GM18498 (cell line): ENCODE data around the gene MESD.

Experiments
- ATAC-seq: cut with Tn5 transposase; IDR thresholded peaks from one replicate; pipeline ENCODE4 v1.9.1; 2021; ENCODE audit warnings: mild to moderate bottlenecking, moderate library complexity; ENCODE audit not compliant: unreplicated experiment

MESD gene

GRCh38 chr15:80989518-80990478 lies at the start of gene MESD:
TSS of gene MESD (minus strand) at chr15:80989819. CDS start at chr15:80989791, 28 bp downstream.
- ATAC-seq = peak; percentile 98

DNA sequence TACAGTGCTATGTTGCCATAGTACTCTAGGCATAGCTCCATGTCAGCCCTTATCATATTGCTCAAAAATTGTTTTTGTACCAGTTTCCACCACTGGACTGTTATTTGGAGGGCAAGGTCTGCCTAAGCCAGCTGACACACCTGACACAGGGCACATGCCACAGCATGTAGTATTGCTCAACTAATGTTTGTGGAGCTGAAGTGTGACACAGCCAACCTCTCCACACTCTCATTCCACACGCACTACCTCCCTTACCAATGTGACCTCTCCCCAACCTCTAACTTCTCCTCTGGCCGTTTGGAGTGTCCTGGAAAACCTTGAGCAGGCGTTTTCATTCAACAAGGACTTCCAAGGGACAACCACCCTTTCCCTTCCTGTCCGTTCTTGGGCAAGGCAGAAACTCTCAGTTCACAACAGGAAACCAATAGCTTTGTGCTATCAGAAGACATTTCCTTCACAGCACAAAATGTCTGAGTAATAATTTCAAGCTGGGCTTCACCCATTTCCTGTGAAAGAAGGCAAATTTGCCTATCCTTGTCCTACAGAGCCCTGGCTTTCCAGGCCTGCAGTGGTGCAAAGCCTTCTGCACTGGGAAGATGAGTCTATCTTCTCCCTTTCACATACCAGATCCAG lies 49.5 kb upstream of the MESD start:
- ATAC-seq = no peak

DNA sequence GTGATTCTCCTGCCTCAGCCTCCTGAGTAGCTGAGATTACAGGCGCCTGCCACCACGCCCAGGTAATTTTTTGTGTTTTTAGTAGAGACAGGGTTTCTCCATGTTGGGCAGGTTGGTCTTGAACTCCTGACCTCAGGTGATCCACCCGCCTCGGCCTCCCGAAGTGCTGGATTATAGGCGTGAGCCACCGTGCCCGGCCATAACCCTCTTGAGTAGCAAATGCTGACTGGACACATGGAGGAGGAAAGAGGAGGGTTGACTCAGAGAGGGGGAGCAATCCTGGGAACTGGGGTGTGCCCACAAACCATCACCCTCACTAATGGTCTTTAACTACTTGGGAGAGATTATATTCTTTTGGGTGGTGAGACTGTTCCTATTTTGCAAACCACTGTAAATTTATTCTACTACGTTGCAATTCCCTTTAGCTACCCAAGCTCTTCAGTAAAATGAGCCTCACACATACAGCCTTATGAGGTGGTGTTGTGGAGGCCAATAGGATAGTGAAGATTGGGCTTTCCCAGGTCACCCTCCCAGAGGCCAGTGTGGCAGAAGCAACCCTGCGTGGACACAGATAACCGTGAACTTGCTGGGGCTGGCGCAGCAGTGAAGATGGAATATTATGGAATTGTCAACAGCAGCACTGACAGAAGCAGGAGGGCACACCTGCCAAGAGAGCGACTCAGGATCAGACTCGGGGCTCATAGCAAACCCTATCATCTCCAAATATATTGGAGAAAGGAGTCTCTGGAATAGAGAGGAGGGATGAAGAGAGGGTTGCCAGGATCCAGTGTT lies 48.5 kb upstream of the MESD start:
- ATAC-seq = no peak

DNA sequence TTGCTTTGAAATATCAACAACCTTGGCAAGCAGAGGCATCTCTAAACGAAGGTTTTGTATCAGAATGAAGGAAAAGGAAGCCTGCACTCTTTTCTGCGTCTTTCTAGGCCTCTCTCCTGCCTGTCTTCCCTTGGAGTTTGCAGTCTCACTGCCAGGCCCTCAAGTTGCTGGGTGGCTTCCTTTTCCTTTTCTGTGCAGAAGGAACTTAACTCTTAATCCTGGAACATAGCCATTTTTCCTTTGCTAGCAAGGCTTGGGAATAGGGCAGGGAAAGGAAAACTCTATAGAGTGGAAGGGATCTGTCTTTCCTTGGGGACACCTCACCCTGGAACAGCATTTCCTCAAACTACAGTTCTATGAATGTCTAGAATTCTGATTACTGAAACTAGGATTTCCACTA lies 43.9 kb upstream of the MESD start:
- ATAC-seq = no peak

DNA sequence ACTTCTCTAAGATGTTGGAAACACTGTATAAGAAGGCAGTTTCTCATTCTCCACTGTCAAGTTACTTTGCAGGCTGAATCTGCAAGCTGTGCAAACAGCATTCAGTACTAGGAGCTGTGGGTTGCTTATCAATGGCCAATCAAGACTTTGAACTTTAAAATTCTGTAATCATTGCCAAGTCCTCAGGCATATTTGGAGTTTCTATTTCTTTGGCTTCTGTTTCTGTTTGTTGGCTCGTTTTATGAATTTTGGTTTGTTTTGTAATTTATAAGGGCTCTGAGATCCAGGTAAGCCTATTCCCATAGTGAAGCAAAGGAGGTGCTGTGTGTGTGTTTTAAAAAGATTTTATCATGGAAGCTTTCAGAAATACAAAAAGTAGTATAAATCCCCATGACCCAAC lies 43.2 kb upstream of the MESD start:
- ATAC-seq = no peak

DNA sequence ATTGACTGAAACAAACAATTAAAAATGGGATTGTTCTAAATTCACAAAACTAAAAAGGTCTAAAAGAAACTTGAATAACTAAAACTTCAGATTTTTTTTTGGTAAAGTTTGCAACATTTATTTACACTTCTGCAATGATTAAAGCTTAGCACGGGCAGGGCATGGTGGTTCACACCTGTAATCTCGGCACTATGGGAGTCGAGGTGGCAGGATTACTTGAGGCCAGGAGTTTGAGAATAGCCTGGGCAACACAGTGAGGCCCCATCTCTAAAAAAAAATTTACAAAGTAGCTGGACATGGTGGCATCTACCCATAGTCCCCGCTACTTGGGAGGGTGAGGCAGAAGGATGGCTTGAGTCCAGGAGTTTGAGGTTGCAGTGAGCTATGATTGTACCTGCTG lies 42.7 kb upstream of the MESD start:
- no peak for ATAC-seq

GRCh38 chr15:81031203-81031602 lies 41.6 kb upstream of the MESD start:
- ATAC-seq = no peak

DNA sequence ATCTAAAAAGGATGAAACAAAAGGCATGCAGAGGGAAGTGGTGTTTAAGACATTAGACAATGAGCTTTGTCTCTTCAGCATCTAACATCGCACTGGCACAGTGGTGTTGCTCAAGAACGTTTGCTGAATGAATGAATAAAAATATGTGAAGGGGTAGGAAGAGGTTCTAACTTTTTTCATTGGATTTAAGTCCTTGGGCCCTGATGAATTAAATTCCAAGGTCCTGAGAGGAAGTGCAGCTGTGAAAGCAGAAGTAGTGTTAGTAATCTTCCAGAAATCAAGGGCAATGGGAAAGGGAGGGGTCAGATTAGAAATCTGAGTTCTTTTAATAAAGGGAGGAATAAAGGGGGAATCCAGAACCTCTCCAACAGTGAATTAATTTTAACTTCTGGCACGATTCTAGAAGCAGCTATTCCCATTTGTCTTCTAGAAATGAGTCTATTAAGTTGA lies 40.7 kb upstream of the MESD start:
- ATAC-seq = no peak

DNA sequence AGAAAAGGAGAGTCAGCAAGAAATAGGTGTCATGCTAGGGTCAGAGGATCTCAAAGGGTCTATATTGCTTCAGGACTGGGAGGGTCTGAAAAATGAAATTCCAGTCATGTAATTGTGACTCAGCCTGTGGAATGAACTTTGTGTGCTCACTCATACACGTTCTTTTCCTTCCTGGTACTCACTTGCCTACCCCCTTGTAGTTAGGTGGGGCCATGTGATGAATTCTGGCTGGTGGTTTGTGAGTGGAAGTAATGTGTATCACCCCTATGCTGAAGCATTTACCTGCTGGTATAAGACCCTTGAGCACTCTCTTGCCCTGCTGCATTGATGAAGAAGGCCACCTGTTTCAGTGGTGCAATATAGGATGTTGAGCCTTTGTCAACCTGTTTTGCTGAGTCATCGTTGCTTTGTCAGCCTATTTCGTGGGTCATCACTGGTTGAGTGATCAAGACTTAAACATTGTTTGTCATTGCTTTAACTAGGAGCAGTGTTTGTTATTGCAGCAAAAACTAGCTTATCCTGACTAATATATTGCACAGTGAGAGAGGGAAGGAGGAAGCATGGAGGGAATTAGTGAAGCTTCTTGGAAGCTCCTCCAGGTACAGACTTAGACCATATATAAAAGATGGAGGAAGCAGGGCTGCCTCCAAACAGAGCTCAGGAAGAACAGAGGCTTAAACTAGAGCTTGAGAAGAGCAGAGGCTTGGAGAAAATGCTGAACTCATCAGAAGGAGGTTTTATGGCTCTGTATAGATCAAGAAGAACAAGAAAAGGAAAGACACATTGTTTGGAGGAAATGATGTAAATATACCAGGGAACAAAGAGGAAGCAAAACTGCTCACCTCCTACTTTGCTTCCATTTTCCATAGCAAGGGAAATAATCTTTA lies 40.0 kb upstream of the MESD start:
- no peak for ATAC-seq

DNA sequence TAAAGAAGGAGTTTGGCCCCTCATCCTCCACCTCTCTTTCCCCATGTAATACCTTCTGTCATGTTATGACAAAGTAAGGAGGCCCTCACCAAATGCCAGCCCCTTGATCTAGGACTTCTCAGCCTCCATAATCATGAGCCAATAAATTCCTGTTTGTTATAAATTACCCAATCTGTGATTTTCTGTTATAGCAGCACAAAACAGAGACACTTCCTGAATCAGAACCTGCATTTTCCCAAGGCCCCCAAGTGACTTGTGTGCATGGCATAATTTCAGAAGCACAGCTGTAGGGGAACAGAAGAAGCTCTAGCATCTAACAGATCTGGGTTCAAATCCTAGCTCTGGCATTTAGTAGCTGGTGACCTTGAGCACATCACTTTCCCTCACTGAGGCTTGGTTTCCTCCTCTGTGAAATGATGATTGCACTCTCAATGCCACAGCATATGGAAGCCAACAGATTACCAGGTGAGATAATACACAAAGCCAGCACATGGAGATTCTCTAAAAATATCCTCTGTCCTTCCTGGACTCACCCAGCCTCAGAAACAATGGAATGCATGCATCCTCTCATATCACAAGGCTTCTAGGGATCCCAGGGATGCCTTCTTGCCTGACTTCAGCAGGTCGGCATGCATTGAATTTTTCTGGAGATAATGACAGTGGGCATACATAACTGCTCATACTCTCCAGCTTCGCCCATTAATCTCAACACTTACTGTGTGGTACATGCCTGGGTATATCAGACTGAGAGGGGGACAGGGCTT lies 37.4 kb upstream of the MESD start:
- no peak for ATAC-seq

DNA sequence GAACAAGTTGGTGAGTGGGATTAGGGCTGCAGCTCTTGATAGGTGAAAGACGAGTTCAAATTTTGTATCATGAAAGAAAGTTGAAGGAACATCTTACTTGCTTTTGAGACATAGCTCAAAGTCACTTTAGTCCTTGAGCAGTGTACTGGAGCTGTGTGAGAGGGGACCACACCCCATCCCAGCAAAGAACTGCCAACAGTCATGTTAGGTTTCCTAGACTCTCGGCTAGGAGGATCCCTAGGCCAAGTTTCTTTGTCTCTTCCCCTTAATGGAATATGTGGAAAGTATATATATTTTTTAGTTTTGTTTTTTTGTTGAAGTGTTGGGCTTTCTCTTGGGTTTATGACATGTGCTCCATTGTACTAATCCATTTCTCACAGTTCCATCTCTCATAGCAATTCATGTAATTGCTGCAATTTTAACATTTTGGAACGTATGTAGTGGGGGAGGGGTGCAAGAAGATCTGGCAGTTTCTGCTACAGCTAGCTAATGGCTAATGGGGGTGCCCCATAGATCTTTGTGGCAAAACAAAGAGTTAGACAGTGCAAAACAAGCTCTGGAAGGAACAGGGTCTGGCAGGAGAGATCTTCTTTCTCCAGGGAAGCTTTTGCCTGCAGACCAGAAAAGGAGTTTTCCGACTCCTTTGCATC lies 36.2 kb upstream of the MESD start:
- no peak for ATAC-seq

DNA sequence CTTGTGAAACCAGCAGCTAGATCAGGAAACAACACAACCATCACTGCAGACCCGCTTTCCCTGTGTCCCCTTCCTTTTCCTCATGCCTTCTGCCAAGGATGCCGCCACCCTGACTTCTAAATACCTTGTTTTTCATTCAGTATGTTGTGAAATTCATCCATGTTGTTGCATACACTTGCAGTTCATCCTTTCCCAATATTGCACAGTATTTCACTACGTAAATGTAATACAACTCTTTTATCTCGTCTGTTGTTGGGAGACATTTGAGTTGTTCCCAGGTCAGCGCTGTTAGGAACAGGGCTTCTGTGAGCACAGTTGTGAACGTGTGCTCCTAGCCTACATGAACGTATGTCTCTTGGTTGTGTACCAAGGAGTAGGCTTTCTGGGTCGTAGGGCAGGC lies 35.3 kb upstream of the MESD start:
- ATAC-seq = no peak

DNA sequence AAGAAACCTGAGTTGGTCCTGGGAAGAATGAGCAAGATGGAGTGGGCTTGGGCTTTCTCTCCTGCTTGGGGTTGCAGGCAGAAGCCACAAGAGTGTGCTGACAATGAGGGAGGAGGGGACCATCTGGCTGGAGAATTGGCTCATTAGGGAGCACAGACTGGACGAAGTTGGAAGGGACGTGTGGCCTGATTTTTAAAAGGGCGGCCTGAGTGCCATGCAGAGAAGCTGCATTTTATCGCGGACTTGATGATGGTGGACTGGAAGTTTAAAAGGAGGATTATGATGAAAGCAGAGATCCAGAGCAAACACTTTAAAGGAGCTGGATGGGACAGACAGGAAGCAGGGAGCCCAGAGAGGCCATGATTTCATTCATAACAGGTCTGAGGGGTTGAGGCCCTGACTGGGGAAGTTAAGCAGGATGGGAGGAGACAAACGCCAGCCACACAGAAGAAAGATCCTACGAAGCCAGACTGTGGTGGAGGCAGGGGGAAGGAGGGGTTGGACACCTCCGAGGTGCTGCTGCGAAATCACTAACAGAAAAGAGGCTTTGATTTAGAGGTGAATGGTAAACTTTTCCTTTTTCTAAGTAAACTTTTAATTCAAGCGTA lies 34.8 kb upstream of the MESD start:
- ATAC-seq = no peak

- peak; percentile 87 for ATAC-seq
Measured at GRCh38 chr15:81023483-81024264, 34.1 kb upstream of the MESD start.

DNA sequence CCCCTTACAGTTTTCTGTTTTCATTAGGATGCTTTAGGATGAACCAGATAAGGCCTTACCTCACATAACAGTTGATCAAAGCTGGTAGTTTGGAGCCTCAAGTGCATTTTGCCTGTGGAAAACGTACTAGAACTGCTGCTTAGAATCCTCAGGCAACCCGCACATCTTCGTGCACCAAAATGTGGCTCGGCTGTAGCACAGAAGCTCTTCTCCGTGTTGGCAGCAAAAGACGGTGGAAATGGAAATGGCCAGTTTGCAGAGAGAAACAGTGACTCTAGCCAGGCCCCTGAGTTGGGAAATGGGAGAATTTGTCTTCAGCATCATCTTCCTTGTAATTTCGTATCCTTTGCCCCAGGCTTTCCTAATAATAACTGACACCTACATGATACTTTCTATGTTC lies 31.7 kb upstream of the MESD start:
- no peak for ATAC-seq

- no peak for ATAC-seq
Measured at GRCh38 chr15:81018197-81018596, 28.6 kb upstream of the MESD start.

DNA sequence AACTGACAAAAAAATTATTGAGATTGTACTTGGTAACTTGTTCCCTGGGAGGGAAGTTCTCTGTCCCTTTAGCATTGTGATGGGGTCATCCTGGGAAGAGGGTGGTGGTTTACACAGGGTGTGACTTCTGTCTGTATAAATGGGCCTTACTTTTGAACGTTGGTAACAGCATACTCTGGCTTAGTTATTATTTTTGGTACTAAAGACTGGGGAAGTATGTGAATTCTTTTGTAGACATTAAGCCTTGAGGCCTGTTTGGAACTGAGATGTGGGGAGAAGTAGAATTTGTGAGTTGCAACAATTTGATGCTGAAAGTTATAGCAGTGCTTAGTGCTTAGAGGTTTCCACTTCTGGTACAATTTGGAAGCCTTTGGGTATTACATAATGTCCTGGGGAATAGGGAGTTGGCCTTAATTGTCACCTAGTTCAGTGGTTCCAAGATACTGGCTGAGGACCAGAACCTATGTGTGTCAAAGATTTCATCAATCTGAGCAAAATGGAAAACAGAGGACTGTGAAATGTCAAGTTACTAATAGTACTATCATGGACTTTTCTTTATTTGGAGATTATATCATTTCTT lies 27.0 kb upstream of the MESD start:
- ATAC-seq = no peak
